ENCODE measurements around the gene XXYLT1. TPM values are rescaled to one million over a fixed set of nuclear protein-coding genes. Genes with fewer than 3 reads are reported as not detected.

Gene XXYLT1
- total and polyA plus RNA-seq, 9 of the 15 experiments (the other 6 are each of a cell fraction or from before 2014, with no cell fraction given) = 1.9 to 18.9 (median 15.0) TPM

DNA sequence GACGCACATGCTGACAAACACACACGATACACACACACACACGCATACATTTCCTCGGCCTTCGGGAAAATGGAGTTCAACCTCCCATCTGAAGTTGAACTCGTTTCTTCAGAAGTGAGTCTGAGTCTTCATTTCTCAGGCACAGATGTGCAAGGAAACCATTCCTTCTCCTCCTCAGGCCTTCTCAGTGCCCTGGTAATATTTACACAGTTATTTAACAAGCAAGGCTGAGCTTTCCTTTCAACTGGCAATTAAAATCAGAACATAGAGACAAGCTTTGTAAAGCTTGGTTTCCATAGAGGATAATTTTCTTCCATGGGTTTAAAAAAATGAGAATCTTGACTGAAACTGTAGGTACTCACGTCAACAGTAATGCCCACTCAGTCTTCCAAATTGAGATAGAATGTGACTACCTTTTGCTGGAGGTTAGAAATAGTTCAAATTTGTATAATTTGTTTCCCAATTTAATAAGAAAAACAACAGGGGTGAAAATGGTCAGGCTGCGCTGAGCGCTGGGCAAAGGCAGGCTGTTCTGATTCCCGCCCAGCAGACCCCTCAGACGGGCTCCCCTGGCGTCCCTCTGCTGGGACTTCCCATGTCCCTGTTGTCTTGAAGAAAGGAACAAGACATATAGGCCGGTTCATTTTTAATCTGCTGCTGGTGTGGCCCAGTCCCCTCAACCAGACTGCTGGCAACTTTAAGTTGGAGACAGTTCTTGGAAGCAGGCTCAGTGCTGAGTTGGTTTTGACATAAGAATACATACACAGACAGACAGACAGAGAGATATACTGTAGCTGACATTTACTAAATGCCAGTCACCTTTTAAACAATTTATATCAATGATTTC is 174.3 kb downstream of the XXYLT1 start:
- intact Hi-C loops (cut with micrococcal nuclease) (no loop called here), in situ Hi-C loops (cut with MboI) (no loop called here)
- Histone ChIP-seq H4K20me1 (replicated peaks; ENCODE audit: control insufficient read depth, insufficient read depth, low read length) (no peaks in the 10 kb centered on the region), H3K9me1 (ENCODE audit: control insufficient read depth, insufficient read depth, low read length) (no peaks in the 10 kb centered on the region), H3K79me2 (ENCODE audit: control insufficient read depth, insufficient read depth, low read length) (no peaks in the 10 kb centered on the region), H3K27me3 (ENCODE audit: control insufficient read depth in 2 of 2, insufficient read depth in 2 of 2, low read length in 2 of 2) (no peaks in the 10 kb centered on the region; a peak in 1 of 5 replicates), H3K4me3 (no peak overlapping the region), H3K27ac (ENCODE audit: extremely low read depth, low read depth, low read length) (no peak overlapping the region), H3K9ac (ENCODE audit: insufficient read depth in 1 of 2, low read depth in 2 of 2, low read length in 2 of 2) (no peak overlapping the region), H3K4me1 (replicated peaks in 1 of 2; ENCODE audit: control insufficient read depth in 2 of 2, insufficient read depth in 2 of 2, low read length in 2 of 2) (peaks cover 0 to 11% of the 10 kb centered on the region in 2 experiments; a peak in 2 of 5 replicates), H3K4me2 (ENCODE audit: insufficient read depth, low read length) (no peak overlapping the region), H3K36me3 (ENCODE audit: control insufficient read depth, insufficient read depth, low read length) (no peaks in the 10 kb centered on the region), H2AFZ (ENCODE audit: low read depth, low read length) (no peak overlapping the region), H3K9me3 (replicated peaks; ENCODE audit: control insufficient read depth, insufficient read depth, low read depth, low read length) (no peaks in the 10 kb centered on the region)
- DNase-seq (ENCODE audit: extremely low read depth in 1 of 4, low spot score in 3 of 4) (no peak), FAIRE-seq (no peak), ATAC-seq (no peak)
- ChIA-PET CTCF (ENCODE audit: low intra/inter-chr PET ratio) (no interaction called here), POLR2A (interaction anchor here (0.6 kb wide), 1 partner anchor 402 kb away, joined by 3 read pairs; no protein-coding TSS in a partner anchor)
- WGBS (ENCODE audit: insufficient coverage, low coverage, missing lambda C conversion rate) = 87% methylated on average over 13 of the region's 13 CpGs
- TF ChIP-seq RHOXF2B (CRISPR knock-in tag; conservative IDR thresholded peaks at IDR 0.05) = no peak
- TF ChIP-seq, protein P1, sequence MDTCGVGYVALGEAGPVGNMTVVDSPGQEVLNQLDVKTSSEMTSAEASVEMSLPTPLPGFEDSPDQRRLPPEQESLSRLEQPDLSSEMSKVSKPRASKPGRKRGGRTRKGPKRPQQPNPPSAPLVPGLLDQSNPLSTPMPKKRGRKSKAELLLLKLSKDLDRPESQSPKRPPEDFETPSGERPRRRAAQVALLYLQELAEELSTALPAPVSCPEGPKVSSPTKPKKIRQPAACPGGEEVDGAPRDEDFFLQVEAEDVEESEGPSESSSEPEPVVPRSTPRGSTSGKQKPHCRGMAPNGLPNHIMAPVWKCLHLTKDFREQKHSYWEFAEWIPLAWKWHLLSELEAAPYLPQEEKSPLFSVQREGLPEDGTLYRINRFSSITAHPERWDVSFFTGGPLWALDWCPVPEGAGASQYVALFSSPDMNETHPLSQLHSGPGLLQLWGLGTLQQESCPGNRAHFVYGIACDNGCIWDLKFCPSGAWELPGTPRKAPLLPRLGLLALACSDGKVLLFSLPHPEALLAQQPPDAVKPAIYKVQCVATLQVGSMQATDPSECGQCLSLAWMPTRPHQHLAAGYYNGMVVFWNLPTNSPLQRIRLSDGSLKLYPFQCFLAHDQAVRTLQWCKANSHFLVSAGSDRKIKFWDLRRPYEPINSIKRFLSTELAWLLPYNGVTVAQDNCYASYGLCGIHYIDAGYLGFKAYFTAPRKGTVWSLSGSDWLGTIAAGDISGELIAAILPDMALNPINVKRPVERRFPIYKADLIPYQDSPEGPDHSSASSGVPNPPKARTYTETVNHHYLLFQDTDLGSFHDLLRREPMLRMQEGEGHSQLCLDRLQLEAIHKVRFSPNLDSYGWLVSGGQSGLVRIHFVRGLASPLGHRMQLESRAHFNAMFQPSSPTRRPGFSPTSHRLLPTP (IDR thresholded peaks at IDR 0.05; ENCODE audit: borderline replicate concordance, extremely low read depth, insufficient read length) = no peak
- TF ChIP-seq, protein P2, sequence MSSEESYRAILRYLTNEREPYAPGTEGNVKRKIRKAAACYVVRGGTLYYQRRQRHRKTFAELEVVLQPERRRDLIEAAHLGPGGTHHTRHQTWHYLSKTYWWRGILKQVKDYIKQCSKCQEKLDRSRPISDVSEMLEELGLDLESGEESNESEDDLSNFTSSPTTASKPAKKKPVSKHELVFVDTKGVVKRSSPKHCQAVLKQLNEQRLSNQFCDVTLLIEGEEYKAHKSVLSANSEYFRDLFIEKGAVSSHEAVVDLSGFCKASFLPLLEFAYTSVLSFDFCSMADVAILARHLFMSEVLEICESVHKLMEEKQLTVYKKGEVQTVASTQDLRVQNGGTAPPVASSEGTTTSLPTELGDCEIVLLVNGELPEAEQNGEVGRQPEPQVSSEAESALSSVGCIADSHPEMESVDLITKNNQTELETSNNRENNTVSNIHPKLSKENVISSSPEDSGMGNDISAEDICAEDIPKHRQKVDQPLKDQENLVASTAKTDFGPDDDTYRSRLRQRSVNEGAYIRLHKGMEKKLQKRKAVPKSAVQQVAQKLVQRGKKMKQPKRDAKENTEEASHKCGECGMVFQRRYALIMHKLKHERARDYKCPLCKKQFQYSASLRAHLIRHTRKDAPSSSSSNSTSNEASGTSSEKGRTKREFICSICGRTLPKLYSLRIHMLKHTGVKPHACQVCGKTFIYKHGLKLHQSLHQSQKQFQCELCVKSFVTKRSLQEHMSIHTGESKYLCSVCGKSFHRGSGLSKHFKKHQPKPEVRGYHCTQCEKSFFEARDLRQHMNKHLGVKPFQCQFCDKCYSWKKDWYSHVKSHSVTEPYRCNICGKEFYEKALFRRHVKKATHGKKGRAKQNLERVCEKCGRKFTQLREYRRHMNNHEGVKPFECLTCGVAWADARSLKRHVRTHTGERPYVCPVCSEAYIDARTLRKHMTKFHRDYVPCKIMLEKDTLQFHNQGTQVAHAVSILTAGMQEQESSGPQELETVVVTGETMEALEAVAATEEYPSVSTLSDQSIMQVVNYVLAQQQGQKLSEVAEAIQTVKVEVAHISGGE (CRISPR knock-in tag; IDR thresholded peaks at IDR 0.05) = no peak
- BruUV-seq (replicated peaks) = no TSS peak

All from K562 (cell line).